Activated CD4-positive, alpha-beta T cell treated with anti-CD3 and anti-CD28 coated beads for 48 hours (primary cell): ENCODE results near the gene CDH22.

Source experiments
- DNase-seq: peaks from one replicate; pipeline ENCODE4 v3.0.0-alpha.2; 2020

CDH22 gene

GRCh38 chr20:46160661-46161060 is 147.6 kb downstream of the CDH22 start:
- no peak for DNase-seq

- DNase-seq: no peak
Observed at GRCh38 chr20:46159101-46159897, 149.0 kb downstream of the CDH22 start.

- DNase-seq: no peak
Observed at GRCh38 chr20:46158476-46158987, 149.8 kb downstream of the CDH22 start.

GRCh38 chr20:46157625-46158024 is 150.7 kb downstream of the CDH22 start:
- DNase-seq: no peak

- DNase-seq: no peak
Observed at GRCh38 chr20:46157076-46157592, 151.2 kb downstream of the CDH22 start.

GRCh38 chr20:46156065-46156464 is 152.2 kb downstream of the CDH22 start:
- no peak for DNase-seq

GRCh38 chr20:46154796-46155195 is 153.5 kb downstream of the CDH22 start:
- DNase-seq: no peak

- no peak for DNase-seq
Observed at GRCh38 chr20:46154305-46154704, 154.0 kb downstream of the CDH22 start.

GRCh38 chr20:46152824-46153586 is 155.3 kb downstream of the CDH22 start:
- DNase-seq: no peak

- DNase-seq: peak; percentile 49
Observed at GRCh38 chr20:46151936-46152335, 156.4 kb downstream of the CDH22 start.

- DNase-seq: no peak
Observed at GRCh38 chr20:46150943-46151342, 157.4 kb downstream of the CDH22 start.

GRCh38 chr20:46148313-46149208 is 159.7 kb downstream of the CDH22 start:
- no peak for DNase-seq

- DNase-seq: no peak
Observed at GRCh38 chr20:46145713-46146112, 162.6 kb downstream of the CDH22 start.

- no peak for DNase-seq
Observed at GRCh38 chr20:46144432-46145025, 163.8 kb downstream of the CDH22 start.

GRCh38 chr20:46142124-46142523 is 166.2 kb downstream of the CDH22 start:
- DNase-seq: no peak

- no peak for DNase-seq
Observed at GRCh38 chr20:46139908-46140482, 168.3 kb downstream of the CDH22 start.

GRCh38 chr20:46139266-46139889 is 168.9 kb downstream of the CDH22 start:
- no peak for DNase-seq

GRCh38 chr20:46137816-46138215 is 170.5 kb downstream of the CDH22 start:
- DNase-seq: no peak

GRCh38 chr20:46135856-46136633 is 172.3 kb downstream of the CDH22 start:
- DNase-seq: no peak

- DNase-seq: no peak
Observed at GRCh38 chr20:46134716-46135115, 173.6 kb downstream of the CDH22 start.
